DMS114 treated with DMSO at 0.1 percent for 48 hours (cell line): Measurements from ENCODE around the gene LRP2BP.

ENCODE experiments used
- DNase-seq: peaks from one replicate; lab custom pipeline; 2025; ENCODE audit not compliant: unreplicated experiment; lab: John Stamatoyannopoulos, UW

The LRP2BP gene

GRCh38 chr4:185395956-185396723 is 416 bp upstream of the LRP2BP start:
- peak; percentile 86 for DNase-seq

GRCh38 chr4:185394568-185395237 is 1.0 kb downstream of the LRP2BP start:
- DNase-seq = no peak

GRCh38 chr4:185392156-185392555 is 3.6 kb downstream of the LRP2BP start:
- no peak for DNase-seq

- no peak for DNase-seq
Measured at GRCh38 chr4:185390941-185391340, 4.8 kb downstream of the LRP2BP start.

DNA sequence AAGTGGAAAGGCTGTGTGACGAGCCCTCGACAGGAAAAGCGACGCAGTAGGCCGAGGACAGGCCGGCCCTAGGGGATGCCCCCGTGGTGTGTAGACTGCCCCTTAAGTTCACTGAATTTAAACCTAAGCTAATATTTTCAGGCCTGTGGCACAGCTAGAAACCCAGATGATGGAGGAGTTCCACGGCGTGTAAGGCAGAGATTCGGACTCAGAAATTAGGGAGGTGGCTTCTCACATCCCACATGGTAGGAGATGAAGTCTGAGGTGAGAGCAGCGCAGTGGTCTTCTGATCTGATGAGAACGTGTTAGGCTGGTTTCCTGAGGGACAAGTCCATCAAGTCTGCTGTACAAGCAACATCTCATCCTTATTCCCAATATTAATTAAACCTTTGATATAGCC is 7.8 kb downstream of the LRP2BP start:
- DNase-seq = no peak

DNA sequence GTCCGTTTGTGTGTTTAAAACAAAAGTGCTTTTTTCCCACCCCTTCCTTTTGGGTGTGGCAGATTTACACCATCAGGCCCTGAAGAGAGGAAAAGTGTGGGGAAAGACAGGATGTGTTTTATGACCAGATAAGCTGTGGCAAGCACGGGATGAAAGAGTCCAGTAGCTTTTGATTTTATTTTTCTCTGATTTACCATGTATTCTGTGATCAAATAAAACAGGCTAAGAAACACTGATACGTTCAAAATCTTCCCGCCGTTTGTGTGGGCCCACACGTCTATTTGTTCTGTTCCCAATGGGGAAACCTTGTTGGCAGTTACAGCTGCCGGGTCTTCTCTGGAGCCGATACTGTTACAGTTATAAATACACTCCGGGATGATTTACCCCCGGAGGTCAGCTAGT is 10.8 kb downstream of the LRP2BP start:
- no peak for DNase-seq

- DNase-seq = no peak
Measured at GRCh38 chr4:185384061-185384460, 11.7 kb downstream of the LRP2BP start.

DNA sequence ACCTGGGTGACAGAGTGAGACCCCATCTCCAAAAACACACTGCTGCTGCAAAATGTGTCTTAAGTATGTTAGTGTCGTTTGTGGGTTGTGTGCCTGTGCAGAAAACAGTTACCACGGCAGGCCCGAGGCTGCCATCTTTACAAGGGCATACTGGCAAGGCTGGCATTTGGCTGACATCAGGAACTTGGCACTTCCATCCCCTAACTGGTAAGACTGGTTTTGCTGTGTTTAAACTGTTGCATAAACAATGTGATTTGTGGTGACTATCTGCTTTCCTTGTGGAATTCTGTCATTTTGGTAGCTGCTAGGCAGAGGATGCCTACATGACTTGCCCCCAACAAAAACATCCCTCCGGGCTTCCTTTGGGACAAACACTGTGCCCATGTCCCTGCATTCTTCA is 12.3 kb downstream of the LRP2BP start:
- DNase-seq = no peak

DNA sequence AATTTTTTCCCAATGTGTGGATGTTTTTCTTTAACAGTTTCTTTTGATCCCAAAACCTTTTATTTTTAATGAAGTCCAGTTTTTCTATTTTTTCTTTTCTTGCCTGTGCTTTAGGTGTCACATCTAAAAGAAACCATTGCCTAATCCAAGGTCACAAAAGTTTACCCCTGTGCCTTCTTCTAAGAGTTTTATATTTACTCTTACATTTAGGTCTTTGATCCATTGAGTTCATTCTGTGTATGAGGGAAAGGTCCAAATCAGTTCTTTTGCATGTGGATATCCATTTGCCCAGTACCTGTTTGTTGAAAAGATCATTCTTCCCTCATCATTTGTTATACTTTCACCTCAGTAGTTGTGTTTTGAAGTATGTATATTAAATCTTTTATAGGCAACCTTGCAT is 13.0 kb downstream of the LRP2BP start:
- DNase-seq = no peak

- DNase-seq = no peak
Measured at GRCh38 chr4:185381288-185382196, 14.2 kb downstream of the LRP2BP start.

DNA sequence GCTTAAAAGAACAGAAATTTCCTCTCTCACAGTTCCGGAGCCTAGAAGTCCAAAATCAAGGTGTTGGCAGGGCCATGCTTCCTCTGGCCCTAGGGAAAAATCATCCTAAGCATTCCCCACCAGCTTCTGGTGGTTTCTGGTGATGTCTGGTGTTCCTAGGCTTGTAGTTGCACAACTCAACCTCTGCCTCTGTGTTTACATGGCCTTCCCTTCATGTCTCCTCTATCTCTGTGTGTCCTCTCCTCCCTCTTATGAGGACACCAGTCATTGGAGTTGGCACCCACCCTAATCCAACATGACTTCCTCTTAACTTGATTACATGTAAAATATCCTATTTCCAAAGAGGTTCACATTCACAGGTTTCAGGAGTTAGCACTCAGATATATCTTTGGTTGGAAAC is 15.4 kb downstream of the LRP2BP start:
- DNase-seq = no peak

- DNase-seq = no peak
Measured at GRCh38 chr4:185379326-185380295, 16.1 kb downstream of the LRP2BP start.

DNA sequence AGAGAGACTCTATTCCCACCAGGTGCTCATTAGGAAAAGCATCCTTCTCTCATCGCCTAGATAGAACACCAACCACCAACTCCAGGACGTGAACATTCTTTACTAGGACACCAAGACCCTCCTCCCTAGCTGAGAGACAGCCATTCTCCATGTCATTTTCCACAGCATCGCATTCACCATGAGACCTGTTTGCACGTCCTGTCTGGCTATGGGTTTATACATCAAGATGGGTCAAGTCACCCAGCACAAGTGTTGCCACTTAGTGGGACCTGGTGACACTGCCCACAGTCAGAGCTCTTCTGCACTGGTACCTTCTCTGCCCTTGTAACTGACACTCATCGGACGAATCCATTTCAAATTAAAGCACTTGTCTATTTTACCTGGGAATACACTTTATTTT is 17.5 kb downstream of the LRP2BP start:
- no peak for DNase-seq

DNA sequence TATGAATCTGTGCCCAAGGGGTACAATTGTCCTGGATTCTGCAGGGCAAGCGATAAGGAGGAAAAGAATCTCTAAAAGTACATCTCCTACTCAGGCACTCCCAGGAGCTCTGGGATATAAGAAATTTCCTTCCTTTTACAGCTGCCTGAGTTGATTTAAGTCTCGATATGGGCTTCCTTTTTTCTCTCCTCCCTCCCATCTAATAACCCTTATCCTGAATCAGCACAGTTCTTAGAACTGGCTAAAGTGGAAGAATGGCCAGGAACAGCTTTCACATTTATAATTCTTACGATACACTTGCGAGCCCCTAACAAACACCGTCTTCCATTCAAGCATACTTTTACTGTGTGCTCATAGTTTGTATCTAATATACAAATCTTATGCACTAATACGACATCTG is 21.2 kb downstream of the LRP2BP start:
- DNase-seq = no peak

- no peak for DNase-seq
Measured at GRCh38 chr4:185374027-185374426, 21.7 kb downstream of the LRP2BP start.

GRCh38 chr4:185371702-185372101 is 24.0 kb downstream of the LRP2BP start:
- DNase-seq = no peak

- no peak for DNase-seq
Measured at GRCh38 chr4:185370268-185370949, 25.3 kb downstream of the LRP2BP start.

- DNase-seq = no peak
Measured at GRCh38 chr4:185369731-185370130, 26.0 kb downstream of the LRP2BP start.

DNA sequence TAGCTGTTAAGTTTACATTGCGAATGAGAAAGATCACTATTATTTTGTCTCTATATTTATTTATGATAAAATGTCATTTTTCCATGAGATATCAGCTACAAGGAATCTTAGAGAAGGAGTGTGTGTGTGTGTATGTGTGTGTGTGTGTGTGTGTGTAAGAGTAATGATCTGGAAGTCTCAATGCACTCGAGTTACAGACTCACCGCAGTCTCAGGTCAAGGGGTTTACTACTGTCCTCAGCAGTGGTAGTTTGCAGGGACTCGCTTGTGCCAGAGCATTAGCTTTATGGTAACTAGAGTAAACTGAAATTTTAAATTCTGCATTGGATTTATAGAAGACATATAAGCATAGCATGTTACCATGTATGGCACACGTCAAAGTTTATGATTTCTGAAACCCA is 30.8 kb downstream of the LRP2BP start:
- DNase-seq = no peak

DNA sequence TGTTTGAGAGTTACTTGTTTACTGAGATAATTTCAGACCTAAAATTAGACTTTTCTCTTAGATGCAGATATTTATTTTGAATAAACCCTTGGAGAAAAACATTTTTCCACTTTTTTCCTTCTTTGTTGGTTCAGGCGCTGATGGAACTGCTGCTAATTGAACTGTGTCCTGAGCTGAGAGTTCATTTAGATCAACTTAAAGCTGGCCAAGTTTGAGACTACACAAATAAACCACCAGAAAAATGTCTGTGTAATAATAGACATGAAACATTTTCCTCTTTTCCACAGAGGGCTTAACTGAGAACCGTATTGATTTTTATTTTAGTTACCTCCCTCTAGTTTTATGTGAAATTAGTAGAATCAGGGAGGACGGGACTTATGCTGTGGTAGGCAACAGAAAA is 32.5 kb downstream of the LRP2BP start:
- no peak for DNase-seq
